ENCODE measurements around the gene XYLT2. TPM values are rescaled to one million over a fixed set of nuclear protein-coding genes. Genes with fewer than 3 reads are reported as not detected.

Gene XYLT2
- total and polyA plus RNA-seq, 2 of the 13 experiments (the other 11 are each of a cell fraction or from before 2014, with no cell fraction given): 17.0 to 22.1 TPM

GRCh38 chr17:50323060-50323459, 22.9 kb upstream of the XYLT2 start:
- Histone ChIP-seq H3K27me3 (ENCODE audit: control insufficient read depth in 1 of 2, insufficient read depth in 2 of 2, low read length in 2 of 2) (peaks cover 13 to 20% of the 10 kb centered on the region in 2 experiments), H3K27ac (ENCODE audit: extremely low read length, insufficient read depth, low read length) (no peak overlapping the region), H3K9ac (ENCODE audit: insufficient read depth, low read depth, low read length) (no peak overlapping the region), H3K4me1 (ENCODE audit: insufficient read depth, low read length) (no peaks in the 10 kb centered on the region), H3K4me2 (ENCODE audit: low read depth, low read length) (no peak overlapping the region), H3K9me3 (ENCODE audit: low read length) (no peaks in the 10 kb centered on the region), H4K20me1 (ENCODE audit: insufficient read depth, low read length) (no peaks in the 10 kb centered on the region), H3K79me2 (ENCODE audit: insufficient read depth, low read length) (no peaks in the 10 kb centered on the region), H3K36me3 (replicated peaks in 1 of 2; ENCODE audit: control insufficient read depth in 1 of 2, insufficient read depth in 2 of 2, low read length in 2 of 2) (no peaks in the 10 kb centered on the region), H2AFZ (ENCODE audit: low read length) (no peak overlapping the region), H3K4me3 (replicated peaks in 1 of 3; ENCODE audit: insufficient read depth in 1 of 3, low read depth in 2 of 3, low read length in 3 of 3) (no peak overlapping the region)
- intact Hi-C loops (cut with micrococcal nuclease; ENCODE audit: unreplicated experiment): no loop called here
- in situ Hi-C loops (cut with HindIII; ENCODE audit: extremely low pct_ligation_motif_present, low pct_unique_long_range_greater_than_20kb): no loop called here
- ChIA-PET POLR2A (no interaction called here), CTCF (ENCODE audit: low intra/inter-chr PET ratio, low total read pairs) (no interaction called here)
- WGBS (ENCODE audit: low lambda C conversion rate): 1% methylated on average over 5 of the region's 5 CpGs
- TF ChIP-seq POGZ (CRISPR knock-in tag; IDR thresholded peaks at IDR 0.05) (no peak), ATF7 (IDR thresholded peaks at IDR 0.05) (peak; percentile 94), ATF7 (CRISPR knock-in tag; IDR thresholded peaks at IDR 0.05) (no peak), PLSCR1 (CRISPR knock-in tag; IDR thresholded peaks at IDR 0.05; ENCODE audit: borderline replicate concordance) (no peak), CREB1 (IDR thresholded peaks at IDR 0.05) (peak; percentile 90), CREB1 (CRISPR knock-in tag; IDR thresholded peaks at IDR 0.05) (no peak)
- ATAC-seq: no peak
- no peak for DNase-seq (ENCODE audit: low spot score)
- FAIRE-seq: no peak
- BruUV-seq (replicated peaks): no TSS peak

GRCh38 chr17:50325906-50326305, 20.0 kb upstream of the XYLT2 start:
- Histone ChIP-seq H3K4me3 (replicated peaks in 1 of 3; ENCODE audit: insufficient read depth in 1 of 3, low read depth in 2 of 3, low read length in 3 of 3) (no peak overlapping the region), H3K79me2 (ENCODE audit: insufficient read depth, low read length) (no peaks in the 10 kb centered on the region), H3K9me3 (ENCODE audit: low read length) (no peaks in the 10 kb centered on the region), H3K9ac (ENCODE audit: insufficient read depth, low read depth, low read length) (no peak overlapping the region), H3K36me3 (replicated peaks in 1 of 2; ENCODE audit: control insufficient read depth in 1 of 2, insufficient read depth in 2 of 2, low read length in 2 of 2) (no peaks in the 10 kb centered on the region), H4K20me1 (ENCODE audit: insufficient read depth, low read length) (no peaks in the 10 kb centered on the region), H3K4me2 (ENCODE audit: low read depth, low read length) (no peak overlapping the region), H2AFZ (ENCODE audit: low read length) (no peak overlapping the region), H3K4me1 (ENCODE audit: insufficient read depth, low read length) (no peaks in the 10 kb centered on the region), H3K27me3 (ENCODE audit: control insufficient read depth in 1 of 2, insufficient read depth in 2 of 2, low read length in 2 of 2) (peaks cover 10 to 34% of the 10 kb centered on the region in 2 experiments; a peak in 3 of 5 replicates), H3K27ac (ENCODE audit: extremely low read length, insufficient read depth, low read length) (no peak overlapping the region)
- DNase-seq (ENCODE audit: low spot score) (no peak), ATAC-seq (no peak; the same call in 2 of the 3 replicates), FAIRE-seq (no peak)
- WGBS (ENCODE audit: low lambda C conversion rate): under 1% methylated on average over 4 of the region's 4 CpGs
- intact Hi-C loops (cut with micrococcal nuclease; ENCODE audit: unreplicated experiment) (no loop called here), in situ Hi-C loops (cut with HindIII; ENCODE audit: extremely low pct_ligation_motif_present, low pct_unique_long_range_greater_than_20kb) (no loop called here)
- BruUV-seq (replicated peaks): no TSS peak
- POLR2A ChIA-PET: no interaction called here
- no peak for TF ChIP-seq HIVEP1 (CRISPR knock-in tag; IDR thresholded peaks at IDR 0.05)
- no peak for TF ChIP-seq ZNF121 (CRISPR knock-in tag; IDR thresholded peaks at IDR 0.05)
- TF ChIP-seq ZNF652 (CRISPR knock-in tag; IDR thresholded peaks at IDR 0.05; ENCODE audit: borderline replicate concordance, low read depth): no peak
- TF ChIP-seq SCMH1 (CRISPR knock-in tag; IDR thresholded peaks at IDR 0.05; ENCODE audit: borderline replicate concordance): no peak
- TF ChIP-seq SPEN (CRISPR knock-in tag; IDR thresholded peaks at IDR 0.05; ENCODE audit: low read depth): no peak
- TF ChIP-seq ZNF30 (CRISPR knock-in tag; IDR thresholded peaks at IDR 0.05): no peak
- TF ChIP-seq HDAC1 (CRISPR knock-in tag; IDR thresholded peaks at IDR 0.05): no peak
- TF ChIP-seq NFIB (CRISPR knock-in tag; IDR thresholded peaks at IDR 0.05; ENCODE audit: borderline replicate concordance): no peak
- TF ChIP-seq TOE1 (CRISPR knock-in tag; IDR thresholded peaks at IDR 0.05): no peak
- no peak for TF ChIP-seq ZFP41 (CRISPR knock-in tag; IDR thresholded peaks at IDR 0.05; ENCODE audit: borderline replicate concordance)
- no peak for TF ChIP-seq IKZF5 (CRISPR knock-in tag; IDR thresholded peaks at IDR 0.05)
- CTCF ChIA-PET (ENCODE audit: low intra/inter-chr PET ratio, low total read pairs): no interaction called here

Measured in HepG2 (cell line).